Adrenal gland (tissue), 5 donors: ENCODE data around the gene AKR1C1.
"Not testable (repeated sequence)": the region's sequence is repeated elsewhere in the genome, so short reads cannot be mapped to it uniquely, and the experiment has no call there.

ENCODE experiments used
- CTCF ChIP-seq, 6 experiments: fragments of 450-650 bp in 4 of 6; fragments of 200-600 bp in 2 of 6; sonication (generic) in 1 of 6; IDR thresholded peaks; 1 replicate in 5 of 6; 2 replicates in 1 of 6; pipeline versions ENCODE4 v1.5.1 to v1.8.0; 2016 to 2021; ENCODE audit warnings: antibody characterized with exemption in 6 of 6, mild to moderate bottlenecking in 2 of 6, moderate library complexity in 1 of 6
- POLR2A ChIP-seq, 2 donors: fragments of 450-650 bp; IDR thresholded peaks; one replicate each; pipeline ENCODE4 v1.6.1; 2017; ENCODE audit warnings: antibody characterized with exemption in 2 of 2, mild to moderate bottlenecking in 2 of 2, moderate library complexity in 1 of 2
- donor health status: DM: no; HTN: no; CAD: no.

GRCh38 chr10:5004030-5004385, 40.8 kb downstream of the AKR1C1 start:
- not testable (repeated sequence) for TF ChIP-seq CTCF, POLR2A (IDR thresholded peaks at IDR 0.05)
